HuH-7.5 (cell line): ENCODE results near the gene PTS.
A peak's percentile ranks its signal among the peaks of the same experiment; 100 is the strongest.

Experiments used
- DNase-seq: peaks from one replicate; pipeline ENCODE4 v3.0.0; 2011; ENCODE audit warnings: low spot score

PTS gene

DNA sequence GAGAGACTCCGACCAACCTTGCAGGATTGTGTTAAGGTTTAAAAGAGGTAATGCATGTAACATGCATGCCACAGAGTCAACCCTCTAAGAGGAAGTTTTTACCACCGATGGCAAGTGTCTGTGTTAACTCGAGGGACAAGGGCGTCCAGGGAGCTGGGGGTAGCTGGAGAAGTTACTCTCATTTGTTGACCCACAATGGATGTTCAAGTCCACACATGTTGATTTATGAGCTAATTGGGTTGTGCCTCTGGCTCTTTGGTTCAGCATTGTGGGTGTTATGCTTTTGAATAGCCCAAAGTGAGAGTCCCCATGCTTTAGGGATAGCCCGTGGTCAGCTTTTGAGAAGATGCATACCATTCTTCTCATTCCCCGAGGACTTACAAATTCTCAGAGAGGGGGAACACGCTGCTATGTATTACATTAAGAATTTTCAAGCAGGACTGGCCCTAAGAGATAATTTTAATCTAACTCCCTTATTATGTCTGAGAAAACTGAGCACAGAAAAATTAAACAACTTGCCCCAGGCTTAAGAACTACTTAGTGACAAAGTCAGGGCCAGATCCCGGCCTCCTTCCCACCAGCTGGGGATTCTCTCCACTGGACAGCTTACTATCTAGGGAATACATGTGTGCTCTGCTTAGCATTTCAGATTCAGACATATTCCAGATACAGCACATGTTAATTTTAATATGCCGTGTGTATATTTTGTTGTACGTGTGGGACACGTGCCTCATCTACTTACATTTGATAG is 39.6 kb downstream of the PTS start:
- no peak for DNase-seq

DNA sequence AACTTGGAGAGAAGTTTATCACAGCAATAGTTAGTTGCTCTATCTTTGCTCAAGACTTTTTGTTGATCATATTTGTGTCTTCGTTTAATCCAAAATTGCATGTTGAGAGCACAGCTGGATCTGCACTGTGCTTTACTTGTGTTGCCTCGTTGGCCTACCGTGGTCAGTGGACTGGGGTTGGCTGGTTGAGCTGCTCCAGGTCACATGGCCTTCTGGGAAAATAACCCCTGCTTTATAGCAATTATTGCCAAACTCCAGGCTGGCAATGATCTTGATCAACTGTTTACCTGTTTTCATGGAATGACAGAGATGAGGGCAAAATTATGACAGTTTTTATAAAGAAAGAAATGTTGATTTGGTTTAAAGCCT is 40.2 kb downstream of the PTS start:
- no peak for DNase-seq

DNA sequence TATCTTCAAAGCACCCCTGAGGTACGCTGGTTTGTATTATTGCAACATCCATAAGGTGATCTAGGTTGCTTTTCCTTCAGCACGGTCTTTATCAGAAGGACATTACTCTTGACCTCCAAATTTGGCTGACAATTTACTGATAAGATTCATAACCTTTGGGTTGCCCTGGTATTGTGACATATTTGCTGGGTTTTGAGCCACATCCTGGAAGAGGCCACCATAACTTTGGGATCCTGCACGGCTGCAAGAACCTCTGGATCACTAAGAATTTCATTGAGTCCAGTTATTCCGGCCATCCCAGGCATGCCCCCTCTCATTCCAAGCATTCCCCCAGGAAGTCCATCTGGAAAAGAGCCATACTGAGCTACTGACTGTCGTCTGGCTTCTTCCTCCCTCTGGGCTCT is 41.0 kb downstream of the PTS start:
- no peak for DNase-seq

DNA sequence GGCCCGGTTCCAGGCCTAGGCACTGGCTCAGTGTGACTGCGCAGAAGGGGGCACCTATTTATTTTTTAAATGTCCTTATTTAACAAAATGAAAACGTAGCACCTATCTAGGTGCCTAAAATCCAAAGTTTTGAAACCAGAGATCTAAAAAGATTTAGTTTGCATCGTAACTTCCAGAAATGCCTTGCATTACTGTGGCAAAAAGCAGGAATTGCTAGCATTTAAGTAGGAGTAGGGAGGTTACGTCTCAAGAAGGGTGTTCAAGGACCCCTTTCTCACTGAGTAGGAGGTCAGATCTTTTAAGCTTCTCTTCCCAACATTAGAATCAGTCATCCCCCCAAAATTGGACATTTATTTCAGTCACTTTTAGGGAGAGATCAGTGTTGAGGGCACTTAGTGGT is 42.2 kb downstream of the PTS start:
- no peak for DNase-seq

DNA sequence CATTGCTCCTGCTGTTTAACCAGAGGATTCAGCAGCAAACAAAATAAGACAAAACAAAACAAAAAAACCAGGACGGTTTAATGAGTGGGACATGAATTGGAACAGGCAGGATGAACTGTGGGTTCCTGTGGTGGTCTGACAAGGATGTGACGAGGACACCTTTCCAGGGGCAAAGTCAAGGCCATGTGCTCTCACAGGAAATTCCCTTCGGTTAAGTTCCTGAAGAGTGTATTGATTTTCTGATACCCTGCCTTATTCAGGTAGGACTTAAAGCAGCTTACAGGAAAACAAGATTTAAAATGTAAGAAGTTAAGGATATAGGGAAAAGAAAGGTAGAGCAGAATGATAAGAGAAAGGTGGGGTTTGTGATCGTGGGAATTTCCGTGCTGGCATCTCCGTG is 42.9 kb downstream of the PTS start:
- DNase-seq, result no peak

DNA sequence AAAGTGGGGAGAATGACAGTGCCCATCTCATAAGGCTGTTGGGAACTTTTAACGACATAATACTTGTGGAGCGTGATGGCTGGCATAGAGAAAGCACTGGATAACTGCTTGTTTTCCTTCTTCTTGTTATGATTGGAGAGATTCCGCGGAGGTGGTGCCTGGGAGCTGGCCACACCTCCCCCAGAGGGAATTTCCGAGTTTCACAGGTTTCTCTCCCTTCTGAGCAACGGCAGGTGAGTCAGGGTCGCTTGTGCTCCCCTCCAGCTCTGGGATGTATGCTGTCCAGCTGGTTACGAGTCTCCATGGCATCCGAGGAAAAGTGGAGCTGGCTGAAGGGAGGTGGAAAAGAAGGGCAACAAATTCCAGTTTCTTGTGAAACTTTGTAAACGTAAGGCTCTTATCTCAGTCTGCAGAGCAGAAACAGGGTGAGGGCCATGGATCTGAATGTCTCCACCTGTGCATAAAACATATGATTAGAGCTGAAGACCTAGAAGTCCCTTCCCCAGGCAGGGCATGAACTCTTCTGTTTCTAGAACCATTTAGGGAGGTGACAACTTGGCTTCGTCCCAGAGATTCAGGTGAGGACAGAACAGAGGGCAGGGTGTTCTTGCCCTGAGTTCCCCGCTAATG is 44.4 kb downstream of the PTS start:
- no peak for DNase-seq

DNA sequence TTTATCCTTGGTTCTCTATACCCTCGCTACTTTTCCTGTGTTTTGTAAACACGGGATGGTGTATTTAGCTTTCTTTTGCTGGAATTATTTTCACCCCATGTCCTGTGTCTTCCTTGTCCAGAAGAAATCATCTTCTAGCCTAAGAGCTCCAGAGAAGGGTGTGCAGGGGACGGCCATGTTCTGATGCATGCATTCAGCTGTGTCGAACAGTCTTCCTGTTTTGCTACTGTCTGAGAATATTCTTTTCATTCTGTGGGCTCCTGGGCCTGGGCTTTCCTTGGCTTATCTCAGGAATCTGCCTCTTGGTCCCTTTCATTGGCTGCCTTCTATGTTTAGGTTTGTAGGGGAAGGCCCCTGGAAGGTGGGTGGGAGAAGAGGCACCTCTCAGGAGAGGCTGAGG is 45.0 kb downstream of the PTS start:
- no peak for DNase-seq

DNA sequence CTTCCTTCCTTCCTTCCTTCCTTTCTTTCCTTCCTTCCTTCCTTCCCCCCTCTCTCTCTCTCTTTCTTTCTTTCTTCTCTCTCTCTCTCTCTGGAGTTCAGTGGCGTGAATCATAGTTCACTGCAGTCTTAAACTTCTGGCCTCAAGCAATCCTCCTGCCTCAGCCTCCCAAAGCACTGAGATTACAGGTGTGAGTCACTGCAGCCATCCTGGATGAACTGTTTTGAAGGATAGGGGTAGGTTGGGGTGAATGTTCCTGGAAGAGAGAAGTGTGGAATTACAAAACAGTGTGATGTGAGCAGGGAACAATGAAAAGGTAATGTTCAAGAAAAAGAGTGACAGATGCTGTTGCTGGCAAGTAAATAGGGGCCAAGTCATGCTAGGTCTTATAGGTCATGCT is 46.8 kb downstream of the PTS start:
- no peak for DNase-seq

DNA sequence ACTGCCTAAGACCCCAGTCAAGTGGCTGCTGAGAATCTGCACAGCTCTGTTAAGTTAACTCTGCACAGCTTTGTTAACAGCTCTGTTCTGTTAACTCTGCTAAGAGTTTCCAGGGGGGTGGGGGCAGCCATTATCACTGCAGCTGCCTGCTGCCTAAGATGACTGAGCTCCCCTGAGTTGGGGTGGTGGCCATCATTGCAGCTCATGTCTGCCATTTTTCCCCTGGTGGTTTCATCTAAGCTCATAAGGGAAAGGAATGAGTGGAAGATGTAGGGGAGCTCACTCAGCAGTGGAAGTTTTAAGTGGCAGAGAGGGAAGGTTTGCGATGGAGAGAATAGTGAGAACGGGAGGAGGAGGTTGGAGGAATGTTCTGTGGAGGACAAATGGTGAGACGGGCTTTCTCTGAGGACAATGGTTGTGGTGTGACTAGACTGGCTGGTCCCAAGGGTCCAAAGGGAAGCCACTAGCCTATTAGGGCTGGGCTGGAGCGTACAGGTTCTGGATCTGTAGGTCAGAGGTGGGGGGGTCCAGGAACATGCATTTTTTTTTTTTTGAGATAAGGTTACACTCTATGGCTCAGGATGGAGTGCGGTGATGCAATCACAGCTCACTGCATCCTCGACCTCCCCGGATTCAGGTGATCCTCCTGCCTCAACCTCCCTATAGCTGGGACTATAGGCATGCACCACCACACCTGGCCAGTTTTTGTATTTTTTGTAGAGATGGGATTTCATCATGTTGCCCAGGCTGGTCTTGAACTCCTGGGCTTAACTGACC is 48.0 kb downstream of the PTS start:
- DNase-seq, result no peak

DNA sequence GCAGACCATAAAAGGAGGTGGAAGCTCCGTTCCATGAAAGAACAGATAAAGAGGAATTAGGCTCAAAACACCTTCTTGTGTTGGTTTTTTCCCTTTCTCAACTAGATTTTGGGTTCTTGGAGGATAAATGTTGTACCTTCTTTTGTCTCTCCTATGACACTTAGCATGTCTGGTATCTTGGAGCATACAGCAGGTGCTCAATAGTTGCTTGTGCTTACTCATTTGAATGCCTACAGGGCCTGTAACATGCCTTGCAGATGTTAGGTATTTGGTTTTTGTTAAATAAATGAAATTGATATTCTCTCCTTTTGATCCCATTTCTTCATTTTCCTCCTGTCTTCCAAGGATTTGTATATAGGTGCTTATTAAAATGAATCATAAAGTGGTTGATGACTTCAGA is 50.8 kb downstream of the PTS start:
- DNase-seq, result no peak

DNA sequence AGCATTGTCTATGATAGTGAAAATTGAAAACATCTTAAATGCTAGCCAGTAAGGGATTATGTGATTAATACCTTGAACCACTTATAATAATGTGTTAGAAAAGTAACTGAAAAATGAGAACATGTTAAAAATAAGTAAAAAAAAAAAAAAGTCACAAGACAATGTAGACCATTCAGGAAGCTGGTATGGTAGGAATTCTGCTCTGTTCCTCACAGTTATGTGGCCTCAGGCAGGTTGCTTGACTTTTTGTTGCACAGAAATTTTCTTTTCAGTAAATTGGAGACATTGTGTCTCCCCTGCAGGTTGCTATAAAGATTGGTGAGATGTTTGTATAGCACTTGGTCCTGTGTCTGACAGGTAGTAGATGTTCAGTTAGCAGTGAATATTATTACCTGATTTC is 51.7 kb downstream of the PTS start:
- no peak for DNase-seq

DNA sequence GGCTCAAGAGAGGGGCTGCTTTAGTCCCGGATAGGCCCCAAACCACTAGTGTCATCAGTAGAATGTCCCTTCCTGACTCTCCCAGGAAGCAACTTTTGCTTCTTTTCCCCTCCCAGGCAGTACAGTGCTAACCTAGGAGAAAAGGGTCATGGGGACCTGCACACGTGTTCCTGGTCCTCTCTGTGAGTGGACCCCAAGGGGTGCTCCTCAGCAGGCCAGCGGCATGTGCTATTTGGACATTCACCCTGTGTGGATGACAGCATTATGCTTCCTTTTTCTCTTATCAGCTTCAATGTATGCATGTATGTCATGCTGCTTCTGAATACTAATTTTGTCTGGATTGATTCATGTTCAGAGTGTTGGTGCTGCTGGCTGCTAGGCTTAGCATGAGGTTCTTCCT is 52.6 kb downstream of the PTS start:
- DNase-seq, result no peak

DNA sequence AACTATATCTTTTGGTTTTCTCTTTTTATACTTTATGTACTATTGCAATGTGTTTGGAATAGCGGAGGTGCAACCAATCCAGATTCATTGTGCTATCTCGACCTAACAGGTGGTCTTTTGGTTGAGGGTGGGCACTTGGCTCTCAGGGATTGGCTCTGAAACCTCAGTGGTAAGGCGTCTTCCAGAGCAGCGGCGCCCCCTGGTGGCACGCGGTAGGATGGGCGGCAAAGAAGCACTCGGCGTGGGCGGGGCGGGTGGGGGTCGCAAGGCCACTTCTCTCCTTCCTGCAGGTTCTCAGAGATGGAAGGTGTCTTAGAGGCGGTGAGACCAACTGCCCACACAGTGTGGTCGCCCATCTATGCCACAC is 53.7 kb downstream of the PTS start:
- DNase-seq, result no peak

DNA sequence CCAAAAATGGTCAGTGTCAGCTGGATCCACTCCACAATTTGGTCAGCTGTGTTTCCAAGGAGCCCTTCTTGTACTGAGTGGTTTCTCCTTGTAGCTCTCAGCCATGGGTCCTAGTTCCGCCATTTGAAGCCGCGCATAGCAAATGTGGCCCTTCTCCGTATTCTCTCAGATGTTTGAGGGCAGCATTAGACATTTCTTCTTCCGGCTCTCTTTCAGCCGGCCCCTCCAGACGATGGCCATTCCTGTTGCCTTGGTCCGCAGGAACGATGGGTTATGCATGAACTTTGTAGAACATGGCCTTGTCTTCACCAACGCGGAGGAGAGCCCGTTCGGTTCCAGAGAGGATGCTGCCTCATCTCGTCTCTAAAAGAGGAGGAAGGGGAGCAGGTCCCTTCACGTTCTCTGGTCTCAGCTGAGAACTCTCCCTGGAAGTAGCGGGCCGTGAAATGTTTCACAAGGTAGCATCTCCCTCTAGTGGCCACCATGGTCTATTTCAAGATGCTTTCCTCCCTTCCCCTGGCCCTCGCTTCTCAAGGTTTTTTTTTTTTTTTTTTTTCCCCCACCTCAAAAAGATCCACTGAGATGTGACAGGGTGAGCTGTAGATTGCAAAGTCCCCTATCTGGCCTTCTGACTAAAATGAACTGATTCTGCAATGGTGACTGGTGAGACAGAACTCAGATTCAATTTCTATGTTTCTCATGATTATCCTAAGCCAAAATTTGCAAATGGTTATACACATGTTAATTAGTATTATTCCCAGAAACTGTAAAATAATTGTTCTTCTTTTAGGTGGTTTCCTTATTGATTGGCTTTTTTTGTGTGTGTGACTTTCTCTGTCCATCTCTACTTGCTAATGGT is 54.3 kb downstream of the PTS start:
- peak; percentile 51 for DNase-seq

DNA sequence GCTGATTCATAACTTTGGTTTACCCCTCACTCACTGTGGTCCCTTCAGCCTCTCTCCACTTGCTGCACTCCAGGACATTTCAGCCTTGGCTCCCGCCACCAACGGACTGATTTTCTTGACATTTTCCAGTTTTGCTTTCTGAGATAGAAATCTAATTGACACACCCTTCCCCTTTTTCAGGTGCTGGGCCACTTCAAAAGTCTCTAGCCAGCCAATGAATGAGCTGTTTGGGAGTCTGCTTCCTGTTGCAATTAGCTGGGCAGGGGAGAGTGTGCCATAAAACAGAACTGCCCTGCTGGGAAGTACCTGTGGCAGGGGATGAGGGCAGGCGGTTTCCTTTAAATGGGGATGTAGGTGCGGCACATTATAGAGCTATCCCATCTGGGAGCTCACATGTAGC is 55.5 kb downstream of the PTS start:
- DNase-seq, result no peak
